Pons (tissue), 1 donor: ENCODE results near the gene NKAIN2.
A peak's percentile ranks its signal among the peaks of the same experiment; 100 is the strongest.

Source experiments
- DNase-seq: peaks from one replicate; pipeline ENCODE4 v3.0.0-alpha.2; 2016; ENCODE audit warnings: low spot score

Gene NKAIN2

GRCh38 chr6:124772733-124773319 is 969.2 kb downstream of the NKAIN2 start:
- DNase-seq, result no peak

GRCh38 chr6:124775121-124775520 is 971.5 kb downstream of the NKAIN2 start:
- peak; percentile 24 for DNase-seq

GRCh38 chr6:124777863-124778262 is 974.2 kb downstream of the NKAIN2 start:
- DNase-seq, result no peak

GRCh38 chr6:124780623-124781022 is 977.0 kb downstream of the NKAIN2 start:
- DNase-seq, result no peak

- no peak for DNase-seq
These were observed 979.7 kb downstream of the NKAIN2 start for GRCh38 chr6:124783344-124783743.

- DNase-seq, result no peak
These were observed 987.5 kb downstream of the NKAIN2 start for GRCh38 chr6:124791156-124791555.

- no peak for DNase-seq
These were observed 988.7 kb downstream of the NKAIN2 start for GRCh38 chr6:124792386-124792785.

GRCh38 chr6:124793398-124793797 is 989.7 kb downstream of the NKAIN2 start:
- DNase-seq, result no peak

- DNase-seq, result peak; percentile 63
These were observed 992.2 kb downstream of the NKAIN2 start for GRCh38 chr6:124795643-124796463.

- DNase-seq, result no peak
These were observed 992.9 kb downstream of the NKAIN2 start for GRCh38 chr6:124796464-124796970.

- DNase-seq, result no peak
These were observed 993.6 kb downstream of the NKAIN2 start for GRCh38 chr6:124797224-124797623.

- DNase-seq, result no peak
These were observed 995.4 kb downstream of the NKAIN2 start for GRCh38 chr6:124798942-124799496.

GRCh38 chr6:124799638-124800037 is 996.0 kb downstream of the NKAIN2 start:
- no peak for DNase-seq

- DNase-seq, result peak; percentile 15
These were observed 996.6 kb downstream of the NKAIN2 start for GRCh38 chr6:124800222-124800621.

GRCh38 chr6:124812067-124812466 is 1008.4 kb downstream of the NKAIN2 start:
- DNase-seq, result no peak

GRCh38 chr6:124819346-124819745 is 1015.7 kb downstream of the NKAIN2 start:
- DNase-seq, result no peak

GRCh38 chr6:124822204-124822613 is 1018.5 kb downstream of the NKAIN2 start:
- peak; percentile 76 for DNase-seq

GRCh38 chr6:124822721-124823120 is 1019.1 kb downstream of the NKAIN2 start:
- peak; percentile 32 for DNase-seq

GRCh38 chr6:124823240-124824111 is 1019.8 kb downstream of the NKAIN2 start:
- no peak for DNase-seq

GRCh38 chr6:124825564-124825963 is 1021.9 kb downstream of the NKAIN2 start:
- DNase-seq, result no peak

GRCh38 chr6:124829822-124830221 is 1026.2 kb downstream of the NKAIN2 start:
- no peak for DNase-seq

GRCh38 chr6:124830506-124830905 is 1026.8 kb downstream of the NKAIN2 start:
- DNase-seq, result no peak
